Measurements from ENCODE around the gene MSL2.
"Not testable (repeated sequence)": the region's sequence is repeated elsewhere in the genome, so short reads cannot be mapped to it uniquely, and the experiment has no call there.

The MSL2 gene, protein sequence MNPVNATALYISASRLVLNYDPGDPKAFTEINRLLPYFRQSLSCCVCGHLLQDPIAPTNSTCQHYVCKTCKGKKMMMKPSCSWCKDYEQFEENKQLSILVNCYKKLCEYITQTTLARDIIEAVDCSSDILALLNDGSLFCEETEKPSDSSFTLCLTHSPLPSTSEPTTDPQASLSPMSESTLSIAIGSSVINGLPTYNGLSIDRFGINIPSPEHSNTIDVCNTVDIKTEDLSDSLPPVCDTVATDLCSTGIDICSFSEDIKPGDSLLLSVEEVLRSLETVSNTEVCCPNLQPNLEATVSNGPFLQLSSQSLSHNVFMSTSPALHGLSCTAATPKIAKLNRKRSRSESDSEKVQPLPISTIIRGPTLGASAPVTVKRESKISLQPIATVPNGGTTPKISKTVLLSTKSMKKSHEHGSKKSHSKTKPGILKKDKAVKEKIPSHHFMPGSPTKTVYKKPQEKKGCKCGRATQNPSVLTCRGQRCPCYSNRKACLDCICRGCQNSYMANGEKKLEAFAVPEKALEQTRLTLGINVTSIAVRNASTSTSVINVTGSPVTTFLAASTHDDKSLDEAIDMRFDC

DNA sequence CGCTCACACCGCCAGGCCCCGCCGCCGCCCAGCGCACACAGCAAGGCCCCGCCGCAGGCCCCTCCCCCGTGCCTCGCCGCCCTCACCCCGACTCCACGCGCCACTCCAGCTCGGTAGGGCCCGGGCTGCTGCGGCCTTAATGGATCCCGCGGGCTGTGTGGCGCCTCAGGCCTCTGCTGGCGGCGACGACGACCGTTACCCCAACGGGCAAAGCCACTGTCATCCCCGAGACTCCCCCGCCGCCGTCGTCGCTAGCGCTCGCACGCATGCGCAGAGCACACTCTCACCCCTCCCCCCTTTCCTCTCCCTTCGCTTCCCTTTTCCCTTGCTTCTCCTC, at the start of gene MSL2:
TSS of gene MSL2 (minus strand) at position 272 of the 337 bp plus-strand sequence. CDS start 1,222 bp downstream, outside the sequence.
- DNase-seq = no peak

DNA sequence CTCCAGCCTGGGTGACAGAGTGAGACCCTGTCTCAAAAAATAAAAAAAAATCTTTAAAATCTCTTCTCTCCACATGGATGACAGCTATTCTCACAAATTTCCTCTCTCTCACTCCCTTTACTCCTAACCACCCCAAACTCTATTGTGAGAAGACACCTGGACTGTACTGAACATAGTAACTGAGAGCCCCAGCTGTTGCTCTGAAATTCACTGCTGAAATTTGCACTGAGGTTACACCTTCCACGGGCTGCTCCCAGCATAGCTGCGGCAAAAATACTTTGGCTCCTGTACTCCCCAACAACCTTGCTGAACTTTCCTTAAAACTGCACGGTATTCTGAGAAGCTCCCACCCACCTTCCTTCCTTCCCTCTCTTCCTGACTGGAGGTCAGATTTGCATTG, 49.6 kb upstream of the MSL2 start:
- DNase-seq = no peak

DNA sequence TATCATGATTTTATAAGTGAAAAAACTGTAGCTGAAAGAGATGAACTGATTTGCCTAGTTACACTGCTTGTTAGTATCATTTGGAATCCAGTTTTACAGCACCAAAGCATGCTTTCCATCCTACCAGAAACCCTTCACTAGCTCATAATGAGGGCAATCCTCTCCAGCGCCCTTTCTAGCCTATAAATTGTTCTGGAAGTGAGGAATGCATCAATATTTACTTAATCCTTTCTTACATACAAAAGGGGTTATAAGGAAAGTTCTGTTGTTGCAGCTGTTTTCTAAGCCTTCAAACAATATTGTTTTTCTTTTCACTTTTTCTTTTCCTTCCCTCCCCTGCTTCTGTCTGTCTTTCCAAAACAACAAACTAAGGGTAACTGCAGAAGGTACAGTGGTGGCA, 43.0 kb upstream of the MSL2 start:
- no peak for DNase-seq

DNA sequence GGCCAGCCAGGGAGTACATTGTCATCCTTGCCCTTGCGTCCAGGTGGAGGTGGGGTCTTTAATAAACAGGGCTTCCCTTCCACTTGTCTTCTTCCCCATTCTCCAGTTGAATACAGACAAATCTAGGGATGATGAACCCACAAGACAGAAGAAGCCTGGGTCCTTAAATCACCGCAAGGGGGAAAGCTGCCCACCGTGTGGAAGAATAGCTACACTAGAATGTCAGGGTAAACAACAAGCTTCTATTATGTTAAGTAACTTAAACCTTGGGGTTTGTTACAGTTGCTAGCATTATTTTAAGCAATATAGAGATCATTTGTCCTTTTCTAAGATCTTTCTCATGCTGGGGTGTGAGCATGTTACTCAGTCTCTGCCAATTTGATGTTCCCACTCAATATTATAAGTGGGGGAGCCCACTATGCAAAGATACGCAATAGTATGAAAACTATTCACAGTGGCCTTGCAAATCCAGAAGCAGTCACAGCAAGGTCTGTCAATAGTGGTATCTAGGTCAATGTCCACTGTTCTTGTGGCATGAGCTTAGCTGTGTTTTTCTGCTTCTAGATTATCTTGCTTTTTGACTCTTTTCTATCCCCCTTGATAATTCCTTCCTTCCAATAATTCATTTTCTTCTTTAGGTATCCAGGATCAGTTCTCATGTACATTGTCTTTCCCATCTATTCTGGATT, 42.0 kb upstream of the MSL2 start:
- no peak for DNase-seq

DNA sequence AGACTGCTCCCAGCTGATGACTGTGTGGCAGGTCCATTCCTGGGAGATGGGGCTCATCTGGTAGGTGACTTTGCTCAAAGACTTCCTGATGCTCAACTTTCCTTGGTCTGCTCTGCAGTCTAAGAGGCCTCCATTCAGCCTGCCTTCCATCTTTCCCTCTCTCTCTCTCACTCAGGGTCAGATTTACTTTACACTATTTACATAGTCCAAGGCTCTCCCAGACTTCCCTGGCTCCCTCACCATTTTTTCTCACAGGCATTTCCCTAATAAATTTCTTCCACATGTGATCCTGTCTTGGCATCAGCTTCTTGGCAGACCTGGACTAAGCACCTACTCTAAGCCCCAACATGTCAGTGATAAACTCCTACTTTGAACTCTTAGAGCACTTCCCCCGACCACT, 41.0 kb upstream of the MSL2 start:
- no peak for DNase-seq

DNA sequence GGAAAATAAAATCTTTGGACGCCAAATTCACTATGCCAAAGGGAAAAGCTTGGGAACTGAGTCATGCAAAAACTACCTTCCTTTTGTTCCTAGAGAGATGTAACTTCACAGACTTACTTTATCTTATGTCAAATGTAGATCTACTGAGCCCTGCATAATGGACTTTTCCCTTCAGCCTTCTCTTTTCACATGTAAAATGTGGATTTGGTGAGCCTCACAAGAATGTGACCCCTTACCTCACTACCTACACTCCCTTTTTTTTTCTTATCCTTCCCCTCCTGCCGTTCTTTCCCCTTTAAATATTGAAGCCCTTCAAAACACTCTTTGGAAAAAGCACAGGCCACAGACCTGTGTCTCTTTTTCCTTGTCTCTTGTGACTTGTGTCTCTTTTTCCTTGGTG, 40.0 kb upstream of the MSL2 start:
- no peak for DNase-seq

DNA sequence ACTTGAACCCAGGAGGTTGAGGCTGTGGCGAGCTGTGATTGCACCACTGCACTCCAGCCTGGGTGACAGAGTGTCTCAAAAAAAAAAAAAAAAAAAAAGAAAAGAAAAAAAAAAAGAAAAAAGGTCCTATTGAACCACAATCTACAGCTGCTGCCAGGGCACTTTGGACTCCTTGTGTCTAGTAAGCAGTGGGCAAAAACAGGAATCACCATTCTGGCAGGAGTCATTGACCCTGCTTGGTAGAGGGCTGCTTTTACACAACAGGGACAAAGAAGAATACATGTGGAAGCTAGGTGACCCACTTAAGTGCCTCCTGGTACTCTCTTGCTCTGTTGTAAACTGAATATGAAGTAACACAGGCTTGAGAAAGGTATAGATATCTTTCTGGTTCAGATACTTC, 39.4 kb upstream of the MSL2 start:
- no peak for DNase-seq

DNA sequence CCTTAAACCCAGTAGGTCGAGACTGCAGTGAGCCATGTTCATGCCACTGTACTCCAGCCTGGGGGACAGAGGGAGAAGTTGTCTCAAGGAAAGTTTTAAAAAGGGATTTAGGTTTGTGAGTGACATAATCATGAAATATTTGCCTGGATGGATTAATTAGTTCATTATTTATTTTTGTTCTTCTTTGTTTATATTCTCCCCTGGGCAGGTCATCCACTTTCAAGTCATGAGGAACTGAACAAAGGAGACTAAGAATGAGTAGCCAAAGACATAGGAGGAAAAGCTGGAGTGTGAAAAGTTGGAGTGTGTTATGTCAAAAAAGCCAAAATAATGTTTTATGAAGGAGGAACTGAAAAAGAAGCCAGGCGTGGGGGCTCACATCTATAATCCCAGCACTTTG, 36.3 kb upstream of the MSL2 start:
- no peak for DNase-seq

DNA sequence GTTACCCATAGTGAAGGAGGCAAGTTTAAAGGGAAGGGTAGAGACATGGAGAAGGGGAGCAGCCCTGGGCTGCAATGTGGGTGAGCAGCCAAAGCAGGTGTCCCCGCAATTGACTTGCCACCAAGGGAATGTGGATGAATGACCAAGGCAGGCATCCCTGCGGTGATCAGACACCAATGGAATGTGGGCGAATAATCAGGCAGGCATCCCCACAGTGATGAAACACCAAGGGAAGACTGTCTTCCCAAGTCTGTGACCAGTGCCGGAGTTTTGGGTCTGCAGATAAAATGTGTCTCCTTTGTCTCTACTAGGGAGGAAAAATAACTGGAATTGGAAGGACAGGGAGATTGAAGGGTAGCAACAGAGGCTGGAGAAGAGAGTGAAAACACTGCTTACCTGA, 26.6 kb upstream of the MSL2 start:
- not testable (repeated sequence) for DNase-seq

DNA sequence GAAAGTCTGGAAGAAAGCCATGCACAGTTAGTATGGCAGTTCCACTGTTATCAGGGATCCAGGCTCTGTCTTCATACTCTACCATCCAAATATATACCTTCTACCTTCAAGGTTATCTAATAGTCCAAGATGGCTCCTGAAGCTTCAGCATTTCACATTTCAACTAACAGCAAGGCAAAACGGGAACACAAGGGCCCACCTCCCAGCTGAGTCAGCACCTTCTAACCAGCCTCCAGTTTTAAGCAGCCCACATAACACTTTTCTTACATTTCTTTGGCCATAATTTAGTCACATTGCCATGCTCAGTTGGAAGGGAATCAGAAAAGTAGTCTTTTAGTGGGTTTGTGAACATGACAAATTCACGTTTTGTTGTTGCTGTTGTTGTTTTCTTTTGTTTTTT, 15.4 kb upstream of the MSL2 start:
- DNase-seq = no peak

DNA sequence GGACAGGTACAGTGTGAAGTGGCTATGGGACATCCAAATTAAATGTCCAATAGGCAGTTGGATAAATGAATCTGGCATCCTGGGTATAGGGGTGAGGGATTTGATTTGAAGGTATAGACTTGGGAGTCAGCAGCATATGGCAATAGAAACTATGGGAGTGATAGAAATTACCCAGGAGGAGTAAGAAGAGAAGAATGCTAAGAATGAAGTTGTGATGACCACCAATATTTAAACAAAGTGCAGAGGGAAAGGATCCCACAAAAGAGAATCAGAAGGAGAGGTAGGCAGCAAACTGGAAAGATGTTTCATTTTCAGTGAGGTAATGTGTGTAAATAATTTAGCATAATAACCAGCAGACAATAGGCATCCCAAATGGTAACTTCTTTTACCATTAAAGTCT, 13.8 kb upstream of the MSL2 start:
- no peak for DNase-seq

DNA sequence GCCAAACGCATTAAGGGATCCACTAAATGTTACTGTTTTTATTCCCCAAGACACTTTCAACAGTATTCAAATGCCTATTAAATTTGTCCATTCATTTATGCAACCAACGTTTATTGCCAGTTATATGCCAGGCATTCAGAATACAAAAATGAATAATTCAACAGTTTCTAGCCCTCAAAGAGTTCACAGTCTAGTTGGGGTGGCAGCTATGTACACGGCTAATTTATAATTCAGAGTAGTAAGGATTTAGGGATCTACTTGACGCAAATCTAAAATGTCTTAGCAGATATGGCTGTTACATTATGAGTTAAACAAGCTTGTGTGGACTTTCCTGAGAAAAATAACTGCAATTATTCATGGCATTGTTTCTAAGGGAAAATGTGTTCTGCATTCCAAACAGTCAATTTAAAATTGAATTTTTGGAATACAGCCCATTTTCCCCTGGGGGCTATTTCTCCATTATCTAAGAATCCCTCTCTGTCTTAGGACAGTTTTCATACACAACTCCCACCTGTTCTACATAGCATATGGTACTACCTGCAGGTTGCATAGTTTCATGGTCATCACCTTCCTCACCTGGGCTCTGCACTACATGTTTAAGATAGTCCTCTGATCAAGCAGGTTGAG, 11.5 kb upstream of the MSL2 start:
- no peak for DNase-seq

DNA sequence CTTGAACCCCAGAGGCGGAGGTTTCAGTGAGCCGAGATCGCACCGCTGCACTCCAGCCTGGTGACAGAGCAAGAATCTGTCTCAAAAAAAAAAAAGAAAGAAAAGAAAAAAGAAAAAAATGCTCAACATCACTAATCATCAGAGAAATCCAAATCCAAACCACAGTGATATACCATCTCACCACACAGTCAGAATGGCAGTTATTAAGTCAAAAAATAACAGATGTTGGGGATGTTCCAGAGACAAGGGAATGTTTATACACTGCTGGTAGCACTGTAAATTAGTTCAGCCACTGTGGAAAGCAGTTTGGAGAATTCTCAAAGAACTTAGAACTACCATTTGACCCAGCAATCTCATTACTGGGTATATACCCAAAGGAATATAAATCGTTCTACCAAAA, 3.1 kb upstream of the MSL2 start:
- not testable (repeated sequence) for DNase-seq

DNA sequence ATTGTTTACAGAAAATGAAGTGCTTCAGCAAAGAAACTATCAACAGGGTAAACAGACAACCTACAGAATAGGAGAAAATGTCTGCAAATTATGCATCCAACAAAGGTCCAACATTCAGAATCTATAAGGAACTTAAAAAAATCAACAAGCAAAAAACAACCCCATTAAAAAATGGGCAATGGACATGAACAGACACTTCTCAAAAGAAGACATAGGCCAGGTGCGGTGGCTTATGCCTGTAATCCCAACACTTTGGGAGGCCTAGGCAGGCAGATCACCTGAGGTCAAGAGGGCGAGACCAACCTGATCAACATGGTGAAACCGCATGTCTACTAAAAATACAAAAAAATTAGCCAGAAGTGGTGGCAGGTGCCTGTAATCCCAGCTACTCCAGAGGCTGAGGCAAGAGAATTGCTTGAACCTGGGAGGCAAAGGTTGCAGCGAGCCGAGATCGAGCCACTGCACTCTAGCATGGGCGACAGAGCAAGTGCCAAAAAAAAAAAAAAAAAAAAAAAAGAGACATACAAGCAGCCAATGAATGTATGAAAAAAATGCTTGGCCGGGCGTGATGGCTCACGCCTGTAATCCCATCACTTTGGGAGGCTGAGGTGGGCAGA, 2.4 kb upstream of the MSL2 start:
- DNase-seq = not testable (repeated sequence)

DNA sequence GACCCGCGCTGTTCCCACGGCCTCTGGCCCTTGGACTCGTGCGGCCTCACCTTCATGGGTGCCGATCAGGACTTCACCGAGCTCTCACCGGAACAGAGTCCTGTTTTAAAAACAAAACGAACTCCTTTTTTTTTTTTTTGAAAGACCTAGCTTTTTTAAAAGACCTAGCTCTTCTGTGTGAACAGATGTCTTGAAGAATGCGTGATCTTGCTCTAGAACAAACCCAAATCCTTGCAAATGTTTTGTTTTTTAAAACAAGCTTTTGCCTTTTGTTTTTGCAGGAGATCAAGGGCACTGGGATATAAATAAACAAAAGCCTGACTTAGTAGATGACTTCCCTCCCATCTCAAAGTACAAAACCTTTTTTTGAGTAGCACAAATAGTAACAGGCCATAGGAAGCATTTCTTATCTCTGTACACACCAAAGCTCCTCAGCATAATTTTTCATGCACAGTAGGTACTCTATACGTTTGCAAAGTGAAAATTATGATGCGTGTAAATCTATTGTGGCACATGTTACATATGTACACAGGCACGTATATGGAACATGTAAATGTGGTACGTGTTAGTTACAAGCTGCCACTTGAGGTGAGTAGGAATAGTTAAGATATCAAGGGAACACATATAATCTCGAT, 1.1 kb upstream of the MSL2 start:
- no peak for DNase-seq

DNA sequence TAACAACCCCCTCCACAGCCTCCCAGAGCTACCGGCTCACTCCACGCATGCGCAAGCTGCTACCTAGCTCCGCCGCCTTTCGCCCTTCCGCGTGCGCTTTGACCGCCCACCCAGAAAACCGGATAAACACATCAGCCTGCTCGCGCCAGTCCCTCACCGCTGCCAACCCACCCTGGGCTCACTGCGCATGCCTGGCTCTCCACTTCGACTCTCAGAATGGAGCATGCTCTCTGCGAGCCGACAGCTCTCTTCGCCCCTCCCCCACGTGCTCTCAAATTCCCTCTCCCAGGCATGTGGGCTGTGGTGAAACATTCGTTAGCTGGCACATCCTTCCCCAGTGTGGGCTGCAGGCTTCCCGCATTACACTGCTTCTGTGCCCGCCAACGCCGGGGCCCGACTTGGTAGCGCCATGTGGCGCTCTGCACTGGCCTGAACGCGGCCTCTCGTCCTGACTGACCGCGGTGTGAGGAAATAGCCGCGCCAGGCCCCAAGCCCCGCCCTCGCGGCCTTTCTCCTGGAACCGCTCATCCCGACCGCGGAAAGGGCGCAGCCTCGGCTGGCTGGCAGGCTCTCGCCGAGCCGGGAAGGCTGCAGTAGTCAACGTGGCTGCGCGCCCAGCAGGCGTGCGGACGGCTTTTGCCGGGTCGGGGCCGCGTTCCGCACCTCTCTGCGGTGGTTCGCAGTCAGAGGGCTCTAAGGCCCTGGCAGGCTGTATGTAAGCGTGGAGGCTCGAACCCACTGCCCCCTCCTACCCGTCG, 445 bp upstream of the MSL2 start:
- DNase-seq = peak; percentile 99

DNA sequence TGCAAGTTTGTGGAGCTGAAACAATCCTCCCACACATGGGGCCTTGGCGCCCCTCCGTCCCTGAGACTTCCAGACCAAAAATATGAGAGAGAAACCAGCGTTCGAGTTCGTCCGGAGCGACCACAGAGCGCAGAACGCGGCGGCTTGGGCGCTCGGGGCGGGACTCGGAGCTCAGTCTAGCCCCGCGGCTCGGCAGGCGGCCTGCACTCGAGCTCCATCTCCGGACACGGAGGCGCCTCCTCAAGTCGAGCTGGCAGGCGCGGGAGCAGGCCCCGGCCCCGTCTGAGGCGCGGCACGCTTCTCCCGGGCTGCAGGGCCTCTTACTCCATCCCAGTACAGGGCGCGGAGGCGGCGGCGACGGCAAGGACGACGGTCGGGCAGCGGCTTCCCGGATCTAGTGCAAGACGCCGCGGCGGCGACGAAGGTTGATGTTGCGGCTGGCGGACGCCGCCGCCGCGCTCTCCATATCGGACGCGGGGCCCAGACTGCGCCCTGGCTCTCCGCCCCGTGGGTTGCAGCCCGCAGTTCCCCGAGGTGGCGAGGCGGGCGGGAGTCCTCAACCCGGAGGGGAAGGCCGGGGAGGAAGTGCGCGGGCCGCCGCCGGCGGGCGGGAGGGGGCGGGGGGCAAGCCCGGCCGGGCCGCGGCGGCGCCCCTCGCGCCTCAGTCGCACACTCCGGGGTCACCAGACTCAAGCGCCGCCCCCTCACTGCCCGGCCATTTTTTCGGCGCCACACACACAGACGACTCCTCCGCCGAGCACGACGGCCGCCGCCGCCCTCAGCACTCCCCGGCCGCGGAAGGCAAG, 674 bp downstream of the MSL2 start:
- DNase-seq = peak; percentile 78

DNA sequence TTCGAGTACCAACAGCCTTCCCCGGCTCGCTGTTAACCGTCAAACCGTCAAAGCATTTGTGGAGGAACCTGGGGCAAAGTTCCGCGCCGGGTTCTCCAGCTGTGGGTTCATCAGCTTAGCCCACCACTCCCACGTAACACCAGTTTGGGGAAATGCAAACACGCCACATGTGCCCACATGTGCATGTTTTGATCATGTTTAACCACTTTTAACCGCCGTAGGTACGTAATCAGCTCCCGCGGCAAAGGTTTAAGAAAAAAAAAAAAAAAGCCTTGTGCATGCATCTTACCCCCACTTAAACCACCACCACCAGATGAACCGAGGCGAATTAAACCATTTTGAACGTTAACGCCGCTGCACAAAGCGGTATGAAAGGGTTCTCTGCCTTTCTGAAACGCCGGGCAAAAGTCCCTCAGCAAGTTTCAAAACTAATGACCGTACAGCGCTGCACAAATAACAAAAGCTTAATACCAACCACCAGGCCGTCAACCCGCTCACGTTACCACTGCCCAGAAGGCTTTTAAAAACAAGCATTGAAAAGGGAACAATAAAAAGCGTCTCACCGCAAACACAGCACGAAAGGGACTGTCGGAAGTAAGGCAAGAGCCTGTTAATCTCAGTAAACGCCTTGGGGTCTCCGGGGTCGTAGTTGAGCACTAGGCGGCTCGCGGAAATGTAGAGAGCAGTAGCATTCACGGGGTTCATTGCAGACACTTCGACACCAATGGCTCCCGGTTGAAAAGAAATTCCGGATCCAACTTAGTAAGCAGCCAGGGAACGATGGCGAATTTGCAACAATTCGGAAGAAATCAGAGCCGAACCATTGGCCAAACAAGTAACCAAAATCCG, 1.5 kb downstream of the MSL2 start:
- peak; percentile 64 for DNase-seq

DNA sequence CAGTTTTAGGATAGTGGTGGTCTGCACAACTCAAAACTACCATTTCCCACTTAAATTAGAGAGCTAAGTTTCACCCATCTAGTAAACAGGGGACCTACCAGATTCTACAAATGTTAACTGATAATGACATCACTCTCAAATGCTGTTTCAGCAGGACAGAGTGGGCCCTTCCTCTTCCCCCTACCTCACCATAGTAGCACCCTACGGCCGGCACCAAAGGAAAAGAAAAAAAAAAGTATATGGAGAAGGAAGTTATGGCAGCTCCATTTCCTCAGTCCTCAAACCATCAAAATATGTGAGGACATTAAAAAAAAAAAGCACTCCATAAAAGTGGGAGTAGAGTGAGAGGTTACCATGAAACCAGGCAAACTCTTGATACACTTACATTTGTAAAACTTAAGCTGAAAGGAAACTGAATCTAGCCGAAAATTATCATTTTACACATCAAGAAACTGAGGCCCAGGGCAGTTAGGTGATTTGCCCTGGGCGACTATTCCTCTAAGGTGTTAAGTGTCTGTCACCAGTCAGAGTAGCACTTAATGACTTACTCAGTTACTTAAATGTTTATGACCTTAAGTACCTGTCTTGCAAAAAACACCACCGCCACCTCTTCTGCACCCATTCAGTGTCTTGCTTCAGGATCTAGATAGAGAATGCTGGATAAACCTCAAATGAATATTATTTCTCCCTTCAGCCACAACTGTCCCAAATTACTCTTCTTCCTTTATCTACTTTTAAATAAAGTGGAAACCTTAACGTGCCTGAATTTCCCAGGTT, 2.7 kb downstream of the MSL2 start:
- no peak for DNase-seq

Measured in activated gamma-delta T cell treated with Interleukin-2 at 50 U/mL for 16 hours (primary cell).